Measurements from ENCODE around the gene ZNF546.

ZNF546 gene

DNA sequence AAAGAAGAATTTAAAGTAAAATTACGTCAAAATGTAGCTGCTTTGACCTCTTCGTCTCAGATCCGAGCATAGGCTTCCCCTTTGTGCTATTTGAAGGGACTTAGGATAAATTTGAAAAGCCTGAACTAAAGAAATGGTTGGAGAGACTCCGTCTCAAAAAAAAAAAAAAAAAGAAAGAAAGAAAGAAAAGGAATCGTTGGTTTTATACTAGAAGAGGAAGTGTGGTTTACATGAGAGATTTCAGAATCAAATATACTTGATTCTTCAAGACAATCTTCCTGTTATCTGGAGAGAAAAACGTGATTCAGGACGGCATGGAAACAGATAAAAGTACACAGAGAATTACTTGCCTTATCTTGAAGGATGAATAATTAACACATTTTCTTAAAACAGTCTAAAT, 59.6 kb downstream of the ZNF546 start:
- DNase-seq, result no peak

DNA sequence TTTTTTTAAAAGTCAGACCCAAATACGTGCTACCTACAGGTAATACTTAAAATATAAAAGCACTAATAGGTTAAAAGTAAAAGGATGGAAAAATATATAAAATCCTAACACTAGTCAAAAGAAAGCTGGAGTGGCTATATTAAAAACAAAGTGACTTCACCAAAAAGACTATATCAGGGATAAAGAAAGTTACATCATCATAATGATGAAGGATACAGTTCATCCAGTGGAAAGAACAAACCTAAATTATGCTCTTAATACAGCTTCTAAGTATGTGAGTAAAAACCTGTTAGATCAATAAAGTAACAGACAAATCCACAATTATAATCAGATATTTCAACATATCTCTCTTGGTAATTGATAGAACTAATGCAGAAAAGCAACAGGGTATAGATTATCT, 60.3 kb downstream of the ZNF546 start:
- DNase-seq, result no peak

DNA sequence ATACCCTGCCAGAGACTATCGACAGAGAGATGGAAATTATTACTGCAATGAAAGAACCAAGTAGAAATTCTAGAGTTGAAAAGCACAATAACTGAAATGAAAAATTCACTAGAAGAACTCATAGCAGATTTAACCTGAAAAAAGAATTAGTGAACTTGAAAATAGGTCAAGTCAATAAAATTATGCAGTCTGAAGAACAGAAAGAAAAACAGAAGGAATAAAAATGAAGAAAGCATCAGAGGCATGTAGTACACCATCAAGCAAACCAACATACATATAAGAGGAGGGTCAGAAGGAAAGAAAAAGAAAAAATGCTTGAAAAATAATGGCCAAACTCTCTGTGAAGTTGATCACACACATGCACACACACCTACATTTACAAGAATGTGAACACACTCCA, 62.8 kb downstream of the ZNF546 start:
- DNase-seq, result no peak

DNA sequence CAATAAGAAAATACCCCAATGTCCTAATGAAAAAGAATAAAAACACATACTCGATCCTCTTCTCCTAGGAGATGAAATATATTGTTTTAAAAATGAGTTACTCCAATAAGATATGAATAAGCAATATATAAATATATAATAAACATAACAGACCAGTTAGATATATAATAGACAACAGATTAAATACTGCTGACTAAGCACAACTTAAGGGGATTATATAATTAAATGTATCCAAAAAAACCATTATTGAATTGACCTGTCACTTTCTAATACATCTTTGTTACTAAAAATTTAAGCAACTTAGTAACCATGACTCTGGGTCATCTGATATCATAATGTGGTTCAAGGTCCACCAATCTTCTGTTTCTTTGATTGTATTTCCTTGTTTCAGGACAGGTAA, 73.2 kb downstream of the ZNF546 start:
- no peak for DNase-seq
